Measurements from ENCODE around the gene PRDX1.

Gene PRDX1

GRCh38 chr1:45563843-45564242 is 42.2 kb upstream of the PRDX1 start:
- H3K79me2 ChIP-seq (ENCODE audit: insufficient read depth, low read length) = peaks cover 19% of the 10 kb centered on the region
- no peak overlapping the region for H2AFZ ChIP-seq (ENCODE audit: low read depth, low read length)
- no peak overlapping the region for H3K4me2 ChIP-seq (ENCODE audit: insufficient read depth, low read length)
- no peak overlapping the region for H3K27ac ChIP-seq (ENCODE audit: low read length)
- H3K36me3 ChIP-seq (ENCODE audit: insufficient read depth, low read length) = peaks cover 75% of the 10 kb centered on the region
- no peak overlapping the region for H3K4me3 ChIP-seq (ENCODE audit: low read depth in 1 of 2, low read length in 2 of 2)
- no peaks in the 10 kb centered on the region for H3K9me3 ChIP-seq (ENCODE audit: insufficient read depth, low read length, severe bottlenecking)
- peaks cover 7% of the 10 kb centered on the region; the same call in 1 of the 2 replicates for H4K20me1 ChIP-seq (ENCODE audit: insufficient read depth, low read length)
- no peak overlapping the region for H3K9ac ChIP-seq (ENCODE audit: low read depth, low read length)
- no peak for TF ChIP-seq EZH2 (IDR thresholded peaks at IDR 0.05; ENCODE audit: borderline replicate concordance, low read depth, low read length, severe bottlenecking)
- TF ChIP-seq, protein P1, sequence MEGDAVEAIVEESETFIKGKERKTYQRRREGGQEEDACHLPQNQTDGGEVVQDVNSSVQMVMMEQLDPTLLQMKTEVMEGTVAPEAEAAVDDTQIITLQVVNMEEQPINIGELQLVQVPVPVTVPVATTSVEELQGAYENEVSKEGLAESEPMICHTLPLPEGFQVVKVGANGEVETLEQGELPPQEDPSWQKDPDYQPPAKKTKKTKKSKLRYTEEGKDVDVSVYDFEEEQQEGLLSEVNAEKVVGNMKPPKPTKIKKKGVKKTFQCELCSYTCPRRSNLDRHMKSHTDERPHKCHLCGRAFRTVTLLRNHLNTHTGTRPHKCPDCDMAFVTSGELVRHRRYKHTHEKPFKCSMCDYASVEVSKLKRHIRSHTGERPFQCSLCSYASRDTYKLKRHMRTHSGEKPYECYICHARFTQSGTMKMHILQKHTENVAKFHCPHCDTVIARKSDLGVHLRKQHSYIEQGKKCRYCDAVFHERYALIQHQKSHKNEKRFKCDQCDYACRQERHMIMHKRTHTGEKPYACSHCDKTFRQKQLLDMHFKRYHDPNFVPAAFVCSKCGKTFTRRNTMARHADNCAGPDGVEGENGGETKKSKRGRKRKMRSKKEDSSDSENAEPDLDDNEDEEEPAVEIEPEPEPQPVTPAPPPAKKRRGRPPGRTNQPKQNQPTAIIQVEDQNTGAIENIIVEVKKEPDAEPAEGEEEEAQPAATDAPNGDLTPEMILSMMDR (IDR thresholded peaks at IDR 0.05; ENCODE audit: borderline replicate concordance, extremely low read depth, low read length, poor library complexity, severe bottlenecking) = no peak
- ATAC-seq (ENCODE audit: insufficient read depth, low read depth) = no peak
- H3K4me1 ChIP-seq (ENCODE audit: insufficient read depth, low read length) = no peaks in the 10 kb centered on the region
- no peak for DNase-seq
- no peaks in the 10 kb centered on the region for H3K27me3 ChIP-seq (ENCODE audit: insufficient read depth, low read length, poor library complexity)

GRCh38 chr1:45557422-45557944 is 35.8 kb upstream of the PRDX1 start:
- Histone ChIP-seq H2AFZ (ENCODE audit: low read depth, low read length) (no peak overlapping the region), H3K27me3 (ENCODE audit: insufficient read depth, low read length, poor library complexity) (no peaks in the 10 kb centered on the region), H3K9me3 (ENCODE audit: insufficient read depth, low read length, severe bottlenecking) (no peaks in the 10 kb centered on the region), H3K4me2 (ENCODE audit: insufficient read depth, low read length) (no peak overlapping the region), H3K79me2 (ENCODE audit: insufficient read depth, low read length) (peaks cover 56% of the 10 kb centered on the region), H3K9ac (ENCODE audit: low read depth, low read length) (no peak overlapping the region), H4K20me1 (ENCODE audit: insufficient read depth, low read length) (peaks cover 10% of the 10 kb centered on the region; the same call in 1 of the 2 replicates), H3K27ac (ENCODE audit: low read length) (peak overlapping the region; percentile 31; the same call in 1 of the 2 replicates), H3K4me1 (ENCODE audit: insufficient read depth, low read length) (peaks cover 3% of the 10 kb centered on the region), H3K36me3 (ENCODE audit: insufficient read depth, low read length) (peaks cover 45% of the 10 kb centered on the region), H3K4me3 (ENCODE audit: low read depth in 1 of 2, low read length in 2 of 2) (no peak overlapping the region)
- TF ChIP-seq, protein P1 (IDR thresholded peaks at IDR 0.05; ENCODE audit: borderline replicate concordance, extremely low read depth, low read length, poor library complexity, severe bottlenecking) = no peak
- no peak for TF ChIP-seq EZH2 (IDR thresholded peaks at IDR 0.05; ENCODE audit: borderline replicate concordance, low read depth, low read length, severe bottlenecking)
- DNase-seq (no peak), ATAC-seq (ENCODE audit: insufficient read depth, low read depth) (no peak)

GRCh38 chr1:45554198-45554597 is 32.5 kb upstream of the PRDX1 start:
- H3K4me1 ChIP-seq (ENCODE audit: insufficient read depth, low read length) = peaks cover 26% of the 10 kb centered on the region
- H3K4me2 ChIP-seq (ENCODE audit: insufficient read depth, low read length) = no peak overlapping the region

More at GRCh38 chr1:45554198-45554597, 32.5 kb upstream of the PRDX1 start:
- Histone ChIP-seq H2AFZ (ENCODE audit: low read depth, low read length) (no peak overlapping the region), H4K20me1 (ENCODE audit: insufficient read depth, low read length) (peaks cover 6% of the 10 kb centered on the region; the same call in 1 of the 2 replicates), H3K36me3 (ENCODE audit: insufficient read depth, low read length) (peaks cover 25% of the 10 kb centered on the region), H3K79me2 (ENCODE audit: insufficient read depth, low read length) (peaks cover 60% of the 10 kb centered on the region), H3K9ac (ENCODE audit: low read depth, low read length) (no peak overlapping the region), H3K27me3 (ENCODE audit: insufficient read depth, low read length, poor library complexity) (no peaks in the 10 kb centered on the region), H3K4me3 (ENCODE audit: low read depth in 1 of 2, low read length in 2 of 2) (no peak overlapping the region), H3K9me3 (ENCODE audit: insufficient read depth, low read length, severe bottlenecking) (no peaks in the 10 kb centered on the region), H3K27ac (ENCODE audit: low read length) (no peak overlapping the region)
- ATAC-seq (ENCODE audit: insufficient read depth, low read depth) (no peak), DNase-seq (no peak)
- TF ChIP-seq EZH2 (IDR thresholded peaks at IDR 0.05; ENCODE audit: borderline replicate concordance, low read depth, low read length, severe bottlenecking) = no peak
- TF ChIP-seq, protein P1 (IDR thresholded peaks at IDR 0.05; ENCODE audit: borderline replicate concordance, extremely low read depth, low read length, poor library complexity, severe bottlenecking) = no peak

Measured in DND-41 (cell line).